Progenitor cell of endocrine pancreas (in vitro differentiated cells): ENCODE data around the gene C4BPA. TPM values are rescaled to one million over a fixed set of nuclear protein-coding genes. Genes with fewer than 3 reads are reported as not detected.

Source experiments
- DNase-seq: peaks from one replicate; pipeline ENCODE4 v3.0.0; 2021; ENCODE audit warnings: low spot score; ENCODE audit not compliant: unreplicated experiment
- H3K27ac Mint-ChIP-seq: 2 replicates; pipeline ENCODE4 v1.8.0; 2021; ENCODE audit warnings: mild to moderate bottlenecking, moderate library complexity, mixed read lengths
- H3K27me3 Mint-ChIP-seq: 2 replicates; pipeline ENCODE4 v1.8.0; 2021; ENCODE audit warnings: mixed read lengths
- H3K36me3 Mint-ChIP-seq: 2 replicates; pipeline ENCODE4 v1.8.0; 2022; ENCODE audit warnings: mixed read lengths; ENCODE audit not compliant: insufficient read depth
- H3K4me1 Mint-ChIP-seq: 2 replicates; pipeline ENCODE4 v1.8.0; 2021; ENCODE audit warnings: low read depth, mixed read lengths
- H3K4me3 Mint-ChIP-seq: 2 replicates; pipeline ENCODE4 v1.8.0; 2021; ENCODE audit warnings: low read depth, mild to moderate bottlenecking, moderate library complexity, mixed read lengths
- H3K9me3 Mint-ChIP-seq: 2 replicates; pipeline ENCODE4 v1.8.0; 2021; ENCODE audit warnings: low read depth, mixed read lengths
- total RNA-seq: library from RNA; stranded (reverse); gene quantifications from 2 replicates; pipeline ENCODE4 v1.2.1, GENCODE V29; 2021
- TF ChIP-seq, protein P1 (sequence below): fragments of 200-600 bp; sonication (generic); IDR thresholded peaks from one replicate; pipeline ENCODE4 v1.5.0; 2021; ENCODE audit warnings: antibody characterized with exemption, mild to moderate bottlenecking; ENCODE audit not compliant: unreplicated experiment

The C4BPA gene
- total RNA-seq, 1 donor from 2014 or later, result not detected

DNA sequence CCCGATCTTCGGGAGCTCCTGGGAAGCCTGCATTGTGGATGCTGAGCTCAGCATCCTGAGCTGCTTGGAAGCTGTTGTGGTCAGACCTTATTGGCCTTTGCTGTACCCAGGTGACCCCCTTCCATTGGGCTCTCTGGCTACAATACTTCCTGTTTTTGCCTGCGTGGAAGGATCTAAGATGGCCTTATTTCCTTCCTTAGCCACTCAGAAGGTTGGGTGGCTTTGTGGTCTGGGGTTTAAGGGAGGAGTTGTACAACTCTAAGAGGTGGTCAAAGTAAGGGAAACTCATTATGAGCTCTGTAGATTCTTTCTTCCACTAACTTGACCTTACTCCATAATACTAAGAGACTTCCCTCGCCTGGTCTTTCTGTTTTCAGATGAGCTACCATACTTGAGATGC lies 33.2 kb upstream of the C4BPA start:
- TF ChIP-seq, protein P1, sequence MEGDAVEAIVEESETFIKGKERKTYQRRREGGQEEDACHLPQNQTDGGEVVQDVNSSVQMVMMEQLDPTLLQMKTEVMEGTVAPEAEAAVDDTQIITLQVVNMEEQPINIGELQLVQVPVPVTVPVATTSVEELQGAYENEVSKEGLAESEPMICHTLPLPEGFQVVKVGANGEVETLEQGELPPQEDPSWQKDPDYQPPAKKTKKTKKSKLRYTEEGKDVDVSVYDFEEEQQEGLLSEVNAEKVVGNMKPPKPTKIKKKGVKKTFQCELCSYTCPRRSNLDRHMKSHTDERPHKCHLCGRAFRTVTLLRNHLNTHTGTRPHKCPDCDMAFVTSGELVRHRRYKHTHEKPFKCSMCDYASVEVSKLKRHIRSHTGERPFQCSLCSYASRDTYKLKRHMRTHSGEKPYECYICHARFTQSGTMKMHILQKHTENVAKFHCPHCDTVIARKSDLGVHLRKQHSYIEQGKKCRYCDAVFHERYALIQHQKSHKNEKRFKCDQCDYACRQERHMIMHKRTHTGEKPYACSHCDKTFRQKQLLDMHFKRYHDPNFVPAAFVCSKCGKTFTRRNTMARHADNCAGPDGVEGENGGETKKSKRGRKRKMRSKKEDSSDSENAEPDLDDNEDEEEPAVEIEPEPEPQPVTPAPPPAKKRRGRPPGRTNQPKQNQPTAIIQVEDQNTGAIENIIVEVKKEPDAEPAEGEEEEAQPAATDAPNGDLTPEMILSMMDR, result no peak
- Mint-ChIP-seq H3K36me3 (peaks cover 4% of the 10 kb centered on the region), H3K4me3 (no peak overlapping the region), H3K9me3 (no peaks in the 10 kb centered on the region), H3K4me1 (no peaks in the 10 kb centered on the region), H3K27ac (peak overlapping the region; percentile 64), H3K27me3 (no peaks in the 10 kb centered on the region)
- DNase-seq, result no peak

DNA sequence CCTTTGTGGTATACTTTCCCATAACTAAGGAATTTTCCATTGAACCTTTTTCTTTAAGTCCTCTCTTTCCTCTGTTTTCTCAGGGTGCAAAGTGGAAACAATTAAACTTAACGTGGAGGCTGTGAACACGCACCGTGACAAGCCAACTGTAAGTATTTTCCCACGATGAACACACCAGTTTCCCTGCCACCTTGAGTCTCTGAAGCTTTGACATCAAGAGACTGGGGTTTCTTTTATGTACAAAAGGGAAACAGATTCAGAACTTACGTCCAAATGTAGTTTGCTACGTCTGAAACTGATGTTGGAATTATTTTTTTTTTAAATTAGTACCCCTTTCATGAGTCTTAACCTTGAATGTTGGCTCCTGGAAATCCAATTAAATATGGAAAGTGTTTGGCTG lies 32.6 kb upstream of the C4BPA start:
- Mint-ChIP-seq H3K9me3 (no peaks in the 10 kb centered on the region), H3K4me3 (no peak overlapping the region), H3K36me3 (peaks cover 4% of the 10 kb centered on the region), H3K4me1 (no peaks in the 10 kb centered on the region), H3K27ac (no peak overlapping the region), H3K27me3 (no peaks in the 10 kb centered on the region)
- TF ChIP-seq, protein P1, result no peak
- no peak for DNase-seq

DNA sequence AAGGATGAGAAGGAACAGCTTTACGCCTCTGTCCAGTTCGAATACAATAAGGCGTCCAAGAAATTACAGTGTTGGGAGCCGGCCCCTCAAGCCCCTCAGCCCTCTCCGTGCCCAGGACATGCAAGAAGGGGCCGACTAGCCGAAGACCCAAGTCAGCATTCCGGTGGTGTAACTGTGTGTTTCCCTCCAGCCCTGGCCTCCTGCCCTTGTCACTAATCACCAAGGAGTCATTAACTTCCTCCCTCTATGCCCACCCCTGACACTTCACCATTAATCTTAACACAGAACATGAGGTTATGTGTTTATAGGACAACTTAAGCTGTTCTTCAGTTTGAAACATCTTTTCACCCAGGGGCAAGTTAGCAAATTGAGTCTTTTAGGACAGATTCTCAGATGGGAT lies 31.8 kb upstream of the C4BPA start:
- H3K9me3 Mint-ChIP-seq, result no peaks in the 10 kb centered on the region
- no peaks in the 10 kb centered on the region for H3K4me1 Mint-ChIP-seq
- peaks cover 4% of the 10 kb centered on the region for H3K36me3 Mint-ChIP-seq
- H3K4me3 Mint-ChIP-seq, result no peak overlapping the region
- no peaks in the 10 kb centered on the region for H3K27me3 Mint-ChIP-seq
- no peak for DNase-seq
- no peak overlapping the region for H3K27ac Mint-ChIP-seq
- TF ChIP-seq, protein P1, result no peak

DNA sequence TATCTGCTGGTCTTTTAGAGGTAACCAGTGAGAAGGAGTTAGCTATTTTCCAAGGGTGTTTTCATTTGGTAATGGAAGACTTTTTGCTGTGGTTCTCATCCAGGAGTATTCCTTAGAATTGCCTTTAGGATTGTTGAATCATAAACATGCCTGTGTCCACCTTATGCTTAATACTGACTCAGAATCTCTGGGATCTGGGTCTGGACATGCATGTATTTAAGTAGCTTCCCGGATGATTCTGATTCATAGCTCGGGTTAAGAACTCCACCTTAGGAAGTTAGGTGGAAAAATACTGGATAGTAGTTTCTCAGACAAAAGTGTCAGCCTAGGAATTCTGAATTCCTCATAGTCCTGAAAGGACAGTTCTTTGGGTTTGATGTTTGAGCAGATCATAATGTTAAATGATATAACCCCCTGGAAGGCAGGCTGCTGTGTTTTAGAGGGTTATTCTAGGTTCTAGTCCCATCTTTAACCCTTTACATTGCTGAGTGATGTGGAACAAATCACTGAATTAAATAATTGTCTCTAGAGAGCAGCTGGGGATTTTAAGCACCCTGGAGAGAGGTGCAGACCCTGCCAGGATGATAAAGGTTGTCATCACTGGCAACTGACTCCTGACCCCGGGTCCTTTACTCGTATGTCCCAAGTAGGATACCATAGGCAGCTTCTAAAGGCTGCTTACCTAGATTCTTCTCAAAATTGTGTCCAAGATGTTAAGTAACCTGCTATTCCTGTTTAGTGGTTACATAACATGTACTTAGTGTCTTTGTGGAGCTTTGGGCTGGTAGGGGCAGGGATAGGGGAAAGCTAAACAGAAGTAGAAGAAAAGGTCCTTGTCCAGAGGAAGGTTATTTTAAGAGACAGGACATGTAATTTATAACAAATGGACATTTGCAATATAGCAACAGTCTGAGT lies 29.9 kb upstream of the C4BPA start:
- Mint-ChIP-seq H3K36me3 (peaks cover 2% of the 10 kb centered on the region), H3K27me3 (no peaks in the 10 kb centered on the region), H3K4me3 (no peak overlapping the region), H3K27ac (no peak overlapping the region), H3K9me3 (no peaks in the 10 kb centered on the region), H3K4me1 (no peaks in the 10 kb centered on the region)
- no peak for DNase-seq
- TF ChIP-seq, protein P1, result no peak

DNA sequence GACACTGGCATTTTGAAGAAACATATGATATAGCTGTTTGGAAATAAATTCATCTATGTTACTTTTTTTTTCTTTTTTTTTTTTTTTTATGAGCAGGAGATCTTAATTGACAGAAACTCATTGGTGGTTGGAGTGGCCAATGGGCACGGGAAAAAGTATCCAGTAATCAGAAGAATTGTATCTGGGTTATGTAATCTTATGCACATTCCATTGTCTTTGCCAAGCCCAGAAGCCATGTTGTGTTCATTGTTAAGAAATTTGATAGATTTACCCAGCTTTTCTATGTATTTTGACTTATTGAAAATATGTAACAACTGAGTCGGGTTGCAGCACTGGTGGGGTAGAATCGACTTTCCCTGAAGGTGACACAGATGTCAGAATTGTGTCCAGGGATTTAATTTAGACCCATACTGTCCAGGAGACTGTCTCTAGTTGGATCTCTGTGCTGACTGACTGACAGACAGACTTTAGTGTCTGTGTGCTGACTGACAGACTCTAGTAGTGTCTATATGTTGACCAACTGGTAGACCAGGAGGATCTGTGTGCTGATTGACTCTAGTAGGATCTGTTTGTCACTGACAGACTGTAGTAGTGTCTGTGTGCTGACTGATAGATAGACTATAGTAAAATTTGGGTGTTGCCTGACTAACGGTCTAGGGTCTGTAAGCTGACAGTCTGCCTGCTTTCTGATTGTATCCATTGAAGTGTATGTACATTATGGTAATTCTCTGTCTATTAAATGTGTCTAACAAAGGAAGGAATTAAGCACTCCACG lies 27.7 kb upstream of the C4BPA start:
- Mint-ChIP-seq H3K27ac (no peak overlapping the region), H3K4me1 (peaks cover 3% of the 10 kb centered on the region), H3K4me3 (no peak overlapping the region), H3K9me3 (no peaks in the 10 kb centered on the region), H3K36me3 (no peaks in the 10 kb centered on the region), H3K27me3 (no peaks in the 10 kb centered on the region)
- no peak for DNase-seq
- TF ChIP-seq, protein P1, result no peak
